ENCODE measurements around the gene ALLC.
A peak's percentile ranks its signal among the peaks of the same experiment; 100 is the strongest.
"Not testable (repeated sequence)": the region's sequence is repeated elsewhere in the genome, so short reads cannot be mapped to it uniquely, and the experiment has no call there.

Gene ALLC

DNA sequence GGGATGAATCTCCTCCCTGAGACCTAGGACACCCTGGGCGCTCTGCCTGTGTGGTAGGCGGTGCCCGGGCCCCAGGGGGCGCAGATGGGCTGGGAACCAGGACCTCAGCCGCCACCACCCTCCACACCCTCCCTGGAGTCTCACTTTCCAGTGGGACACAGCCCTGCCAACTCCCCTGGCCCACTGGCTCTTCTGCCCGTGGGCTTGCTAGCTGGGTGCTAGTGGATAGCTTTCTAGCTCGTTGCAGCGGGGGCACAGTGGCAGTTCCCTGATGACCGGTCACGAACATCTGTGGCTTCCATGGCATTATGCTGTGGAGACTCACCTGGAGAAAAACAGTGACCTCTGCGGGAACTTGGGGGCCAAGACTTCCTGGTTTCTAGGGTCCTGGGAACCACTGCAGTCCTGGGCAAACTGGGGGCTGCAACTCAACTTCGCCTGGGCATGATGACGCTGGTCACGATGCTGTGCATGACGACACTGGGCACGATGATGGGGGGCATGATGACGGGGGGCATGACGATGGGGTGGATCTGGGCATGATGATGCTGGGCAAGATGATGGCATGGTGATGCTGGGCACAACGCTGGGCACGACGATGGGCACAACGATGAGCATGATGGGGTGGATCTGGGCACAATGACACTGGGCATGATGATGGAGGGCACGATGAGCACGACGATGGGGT, 31.0 kb upstream of the ALLC start:
- DNase-seq: no peak

DNA sequence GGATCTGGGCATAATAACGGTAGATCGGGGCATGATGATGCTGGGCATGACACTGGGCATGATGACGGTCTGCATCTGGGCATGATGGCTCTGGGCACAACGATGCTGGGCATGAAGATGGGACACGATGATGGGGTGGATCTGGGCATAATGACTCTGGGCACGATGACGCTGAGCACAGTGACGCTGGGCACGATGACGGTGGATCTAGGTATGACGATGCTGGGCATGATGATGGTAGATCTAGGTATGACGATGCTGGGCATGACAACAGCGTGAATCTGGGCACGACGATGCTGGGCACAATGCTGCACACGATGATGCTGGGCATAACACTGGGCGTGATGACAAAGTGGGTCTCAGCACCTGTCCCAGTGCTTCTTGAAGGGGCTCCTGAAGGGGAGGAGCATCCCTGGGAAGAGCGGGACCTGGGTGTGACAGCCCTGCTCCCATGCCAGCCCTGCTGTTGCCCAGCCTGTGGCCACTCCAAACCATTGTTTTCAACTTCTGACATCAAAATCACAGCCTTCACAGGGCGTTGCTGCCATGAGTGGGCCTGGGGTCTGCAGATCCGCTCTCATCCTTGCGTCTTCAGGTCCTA, 30.4 kb upstream of the ALLC start:
- no peak for DNase-seq

DNA sequence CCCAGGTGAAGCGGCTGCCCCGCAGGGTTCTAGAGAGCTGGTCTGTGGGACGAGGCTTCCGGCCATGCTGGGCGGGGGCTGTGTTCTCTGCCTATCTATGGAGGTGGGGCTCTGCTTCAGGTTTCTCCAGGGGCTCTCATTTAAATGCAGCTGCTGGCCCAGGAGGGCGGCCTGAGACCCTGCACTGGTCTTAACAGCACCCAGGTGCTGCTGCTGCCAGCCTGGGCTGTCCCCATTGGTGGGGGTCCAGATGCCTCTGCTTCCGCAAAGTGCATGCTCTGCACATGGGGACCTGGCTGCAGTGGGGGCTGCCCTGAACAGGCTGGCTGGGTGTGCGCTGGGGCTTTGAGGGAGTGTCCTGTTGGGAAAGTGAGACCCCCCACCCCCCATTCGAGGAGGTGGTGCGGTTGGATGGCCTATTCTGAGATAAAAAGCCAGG, 29.7 kb upstream of the ALLC start:
- DNase-seq: no peak

DNA sequence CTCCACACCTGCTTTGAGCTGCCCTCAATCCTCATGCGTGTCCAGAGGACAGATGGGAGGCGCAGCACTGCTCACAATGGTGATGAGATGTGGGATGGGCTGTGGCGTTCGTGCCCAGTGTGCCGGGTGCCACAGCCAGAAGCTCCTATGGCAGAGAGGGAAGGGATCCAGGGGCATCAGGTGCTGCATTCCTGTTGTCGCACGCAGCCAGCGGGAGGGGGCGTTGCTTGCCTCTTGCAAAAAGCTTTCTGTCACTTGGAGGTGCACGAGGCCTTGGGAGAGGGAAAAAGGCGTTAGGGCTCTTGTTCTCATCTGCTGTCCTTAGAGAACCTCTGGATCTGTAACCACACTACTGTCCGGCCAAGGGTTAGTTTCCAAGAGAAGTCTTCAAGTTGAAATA, 29.2 kb upstream of the ALLC start:
- no peak for DNase-seq

DNA sequence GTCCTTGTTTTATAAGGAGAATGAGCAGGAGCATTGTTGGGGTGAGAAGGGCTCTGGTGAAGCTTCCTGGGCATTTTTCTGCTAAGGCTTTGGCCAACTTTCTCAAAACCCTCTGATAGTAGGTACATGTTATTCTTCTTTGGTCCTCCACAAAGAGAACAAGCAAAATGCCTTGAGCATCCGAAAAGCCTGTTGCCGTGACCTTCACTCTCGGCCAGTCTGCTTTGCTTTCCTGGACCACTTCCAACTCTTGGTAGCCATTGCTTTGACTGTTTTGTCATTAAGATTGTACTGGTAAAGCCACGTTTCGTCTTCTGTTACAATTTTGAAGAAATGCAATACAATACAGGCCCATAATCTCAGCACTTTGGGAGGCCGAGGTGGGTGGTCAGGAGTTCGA, 27.4 kb upstream of the ALLC start:
- DNase-seq: no peak

DNA sequence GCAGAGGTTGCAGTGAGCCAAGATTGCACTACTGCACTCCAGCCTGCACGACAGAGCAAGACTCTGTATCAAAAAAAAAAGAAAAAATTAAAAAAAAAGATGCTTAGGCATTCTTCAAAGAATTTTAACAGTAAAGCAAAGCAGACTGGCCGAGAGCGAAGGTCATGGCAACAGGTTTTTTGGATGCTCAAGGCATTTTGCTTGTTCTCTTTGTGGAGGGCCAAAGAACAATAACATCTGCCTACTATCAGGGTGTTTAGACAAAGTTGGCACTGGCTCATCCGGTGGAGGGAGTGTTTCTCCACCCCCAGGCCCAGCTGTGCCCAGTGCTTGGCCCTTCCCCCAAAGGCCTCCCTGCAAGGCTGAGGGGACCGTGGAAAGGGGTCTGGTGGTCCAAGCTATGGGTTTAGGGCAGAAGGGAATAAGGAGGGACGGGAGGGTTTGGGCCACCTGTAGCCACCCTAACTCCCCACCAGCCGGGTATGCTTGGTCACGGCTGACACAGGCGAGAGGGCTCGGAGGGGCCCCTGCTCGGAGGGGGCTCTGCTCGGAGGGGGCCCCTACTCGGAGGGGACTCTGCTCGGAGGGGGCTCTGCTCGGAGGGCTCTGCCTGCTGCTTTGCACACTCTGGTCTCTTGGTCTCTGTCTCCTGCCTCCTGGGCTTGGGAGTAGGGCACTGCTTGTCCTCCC, 26.7 kb upstream of the ALLC start:
- DNase-seq: no peak

DNA sequence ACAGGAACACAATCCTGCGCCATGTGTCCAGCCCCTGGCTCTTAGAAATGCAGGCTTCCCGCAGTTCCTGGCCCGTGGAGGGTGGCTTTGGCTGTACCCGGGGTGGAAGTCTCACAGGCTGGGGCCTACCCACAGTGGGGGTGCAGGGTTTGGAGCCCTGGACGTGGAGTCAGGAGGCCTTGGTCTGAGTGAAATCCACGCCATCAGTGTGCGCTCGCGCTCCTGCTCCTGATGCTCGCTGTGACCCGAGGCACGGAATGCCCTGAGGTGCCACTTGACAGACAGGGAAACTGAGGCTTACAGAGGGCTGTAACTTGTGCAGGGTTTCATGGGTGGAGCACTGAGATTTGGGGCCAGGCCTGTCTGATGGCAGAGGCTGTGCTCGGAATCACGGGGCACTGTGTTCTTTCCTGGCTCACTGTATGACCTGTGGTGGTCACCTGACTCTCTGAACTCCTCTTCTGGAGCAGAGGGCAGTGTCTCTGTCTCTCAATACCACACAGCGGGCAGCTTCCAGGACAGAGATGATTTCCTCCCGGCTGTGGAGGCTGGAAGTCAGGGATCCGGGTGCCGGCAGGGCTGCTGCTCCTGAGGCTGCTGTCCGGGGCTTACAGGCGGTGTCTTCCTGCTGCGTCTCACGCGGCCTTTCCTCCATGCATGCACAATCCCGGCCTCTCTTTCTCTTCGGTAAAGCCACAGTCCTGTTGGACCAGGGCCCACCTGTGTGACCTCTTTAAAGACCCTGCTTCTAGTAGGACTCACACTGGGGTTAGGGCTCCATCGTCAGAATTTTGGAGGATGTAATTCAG, 25.9 kb upstream of the ALLC start:
- DNase-seq: no peak

DNA sequence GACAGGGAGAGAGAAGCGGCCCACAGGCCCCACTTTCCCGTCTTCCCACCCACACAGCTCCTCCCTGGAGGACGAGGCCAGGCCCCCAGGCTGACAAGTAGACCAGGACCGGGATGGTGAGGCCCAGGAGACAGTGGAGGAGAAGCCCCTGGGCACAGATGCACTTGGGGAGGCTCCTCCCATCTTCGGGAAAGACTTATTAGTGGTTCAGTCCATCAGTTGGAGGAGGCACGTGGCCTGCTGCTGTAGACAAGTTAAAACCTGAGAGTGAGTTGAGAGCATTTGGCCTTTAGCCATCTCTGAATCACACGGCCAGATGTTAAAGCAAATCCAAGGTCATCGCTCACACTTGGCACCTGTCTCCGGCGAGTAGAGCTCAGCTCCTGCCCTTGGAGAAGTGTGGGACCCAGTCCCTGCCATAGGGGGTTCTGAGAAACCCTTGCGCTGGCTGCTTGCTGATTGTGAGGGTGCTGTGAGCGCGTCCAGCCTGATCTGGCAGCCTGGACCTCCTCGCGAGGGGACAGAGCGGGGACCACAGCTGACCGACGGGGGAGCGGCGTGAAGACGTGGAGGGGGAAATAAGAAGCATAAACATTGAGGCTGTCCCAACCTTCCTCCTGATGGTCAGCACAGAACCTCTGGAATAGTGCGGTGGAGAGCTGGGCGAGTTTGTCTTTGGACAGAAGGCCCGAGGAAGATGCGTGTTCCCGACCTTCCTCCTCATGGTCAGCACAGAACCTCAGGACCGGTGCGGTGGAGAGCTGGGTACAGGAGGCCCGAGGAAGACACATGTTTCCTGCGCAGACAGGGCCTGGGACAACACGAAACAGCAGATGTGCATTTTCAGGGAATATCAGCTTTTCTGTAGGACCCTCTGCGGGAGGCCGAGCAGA, 24.7 kb upstream of the ALLC start:
- peak; percentile 35 for DNase-seq

DNA sequence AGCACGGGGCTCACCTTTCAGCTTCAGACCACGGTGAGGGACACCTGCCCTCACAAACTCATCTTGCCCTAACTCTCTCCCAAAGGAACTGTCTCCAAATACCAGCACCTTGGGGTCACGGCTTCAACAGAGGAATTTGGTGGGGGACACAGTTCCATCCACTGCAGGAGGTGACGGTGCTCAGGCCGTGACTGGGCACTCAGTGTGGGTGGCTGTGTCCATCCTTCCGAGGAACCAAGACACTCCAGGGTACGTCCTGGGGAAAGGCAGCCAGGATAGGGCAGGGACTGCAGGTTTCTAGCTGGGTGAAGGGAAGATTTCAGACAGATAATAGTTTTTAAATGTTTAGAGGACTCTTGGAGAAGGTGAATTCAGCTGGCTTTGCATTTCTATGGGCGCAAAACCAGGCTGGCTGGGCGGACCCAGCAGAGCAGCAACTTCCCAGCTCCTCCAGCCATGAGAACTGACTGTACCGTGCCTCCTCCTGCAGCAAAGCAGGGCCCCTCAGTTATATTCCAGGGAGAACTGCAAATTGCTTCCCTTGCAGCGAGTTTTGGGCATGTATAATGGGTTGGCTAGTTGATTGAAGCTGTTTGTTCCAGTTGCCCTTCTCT, 23.9 kb upstream of the ALLC start:
- DNase-seq: no peak

DNA sequence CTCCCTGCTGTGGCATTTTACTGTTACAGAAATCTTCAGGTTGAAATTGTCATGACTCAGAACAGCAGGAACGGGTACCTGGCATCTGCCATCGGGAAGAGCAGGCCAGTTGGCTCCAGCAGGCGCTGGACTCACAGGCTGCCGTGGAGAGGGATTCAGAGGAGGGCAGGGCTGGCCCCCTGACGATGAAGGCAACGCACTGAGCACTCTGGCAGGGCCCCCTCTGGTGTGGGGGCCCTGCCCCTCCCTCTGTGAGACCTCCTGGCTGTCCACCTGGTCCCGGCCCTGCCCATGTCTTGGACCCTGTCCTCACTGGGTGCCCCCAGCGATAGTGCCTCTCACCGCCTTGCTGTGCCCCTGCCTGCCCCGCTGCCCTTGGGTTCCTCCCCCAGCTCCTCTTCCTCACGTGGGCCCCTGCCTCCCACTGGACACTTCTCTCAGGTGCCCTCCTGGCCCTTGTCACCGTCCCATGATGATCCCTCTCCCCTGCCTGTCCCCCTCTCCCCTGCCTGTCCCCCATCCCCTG, 23.3 kb upstream of the ALLC start:
- no peak for DNase-seq

DNA sequence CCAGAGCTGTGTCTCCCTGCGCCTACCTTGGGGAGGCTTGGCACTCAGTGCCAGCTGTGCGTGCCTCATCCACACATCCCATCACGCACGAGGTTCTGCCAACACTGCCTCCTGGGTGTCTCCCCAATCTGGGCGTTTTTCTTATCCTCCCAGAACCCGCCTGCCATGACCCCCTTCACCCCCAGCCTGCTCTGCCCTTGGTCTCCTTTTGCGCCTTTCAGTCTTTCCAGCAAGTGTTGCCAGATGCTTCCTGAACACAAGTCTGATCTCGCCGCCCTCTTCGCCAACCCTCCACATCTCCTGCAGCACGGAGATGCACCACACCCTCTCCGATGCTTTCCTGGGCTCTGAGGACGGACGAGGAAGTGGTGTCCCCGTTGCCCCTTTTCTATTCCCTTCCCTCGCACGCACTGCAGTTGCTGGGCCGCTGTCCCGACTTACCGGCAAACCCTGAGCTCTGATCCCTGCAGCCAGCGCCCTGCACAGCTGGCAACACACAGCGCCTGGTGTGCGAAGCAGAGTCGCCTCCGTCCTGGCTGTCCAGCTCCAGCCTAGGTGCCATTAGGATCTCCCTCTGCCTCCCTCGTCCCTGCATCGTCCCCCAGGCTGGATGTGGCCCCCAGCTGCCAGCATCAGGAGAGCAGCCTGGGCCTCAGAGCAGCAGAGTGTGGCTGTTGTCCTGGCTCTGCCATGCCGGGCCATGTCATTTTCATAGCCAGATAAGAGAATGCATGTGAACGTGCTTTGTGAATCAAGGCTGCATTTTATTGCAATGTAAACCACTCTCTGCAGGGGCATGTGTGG, 22.6 kb upstream of the ALLC start:
- DNase-seq: no peak

DNA sequence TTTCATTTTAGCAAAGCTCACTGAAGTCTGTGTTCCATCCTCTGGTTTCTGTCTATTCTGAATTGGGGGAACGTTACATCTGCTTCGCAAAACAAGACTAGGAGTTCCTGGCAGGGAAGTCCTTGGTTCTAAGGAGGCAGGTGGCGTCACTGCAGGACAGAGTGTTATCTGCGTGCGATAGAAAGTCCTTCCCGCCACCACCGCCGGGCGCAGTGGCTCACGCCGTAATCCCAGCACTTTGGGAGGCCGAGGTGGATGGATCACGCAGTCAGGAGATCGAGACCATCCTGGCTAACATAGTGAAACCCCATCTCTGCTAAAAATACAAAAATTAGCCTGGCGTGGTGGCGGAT, 22.0 kb upstream of the ALLC start:
- not testable (repeated sequence) for DNase-seq

DNA sequence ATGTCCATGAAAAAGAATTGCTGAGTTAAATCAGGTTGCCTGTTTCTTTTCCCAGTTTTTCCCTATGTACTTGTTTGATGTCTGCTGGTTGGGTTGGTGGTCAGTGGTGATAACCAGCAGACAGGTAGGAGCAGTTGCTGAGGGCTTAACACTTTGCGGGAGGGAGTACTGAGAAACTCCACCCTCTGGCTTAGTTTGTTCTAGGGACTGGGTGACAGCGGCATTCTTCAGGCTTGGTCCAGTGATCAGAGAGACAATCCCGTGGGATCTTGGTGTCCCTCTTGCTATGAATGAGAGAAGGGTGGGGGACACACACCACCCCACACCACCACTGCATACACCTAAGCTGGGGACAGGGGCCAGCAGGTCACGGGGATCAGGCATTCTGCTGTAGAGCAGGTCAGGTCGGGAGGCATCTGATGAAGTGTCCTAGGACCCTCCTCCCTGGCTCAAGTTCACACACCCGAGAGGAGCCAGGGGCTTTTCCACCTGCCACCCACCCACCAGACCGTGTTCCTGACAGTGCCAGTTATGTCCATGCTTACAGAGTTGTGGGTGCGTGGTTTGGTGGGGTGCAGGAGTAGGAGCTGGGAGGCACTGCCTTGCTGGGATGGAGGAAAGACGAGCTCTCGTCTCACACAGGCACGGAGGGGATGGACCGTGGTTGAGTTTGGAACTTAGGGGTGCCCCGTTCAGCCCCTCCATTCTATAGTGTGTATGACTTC, 21.3 kb upstream of the ALLC start:
- no peak for DNase-seq

DNA sequence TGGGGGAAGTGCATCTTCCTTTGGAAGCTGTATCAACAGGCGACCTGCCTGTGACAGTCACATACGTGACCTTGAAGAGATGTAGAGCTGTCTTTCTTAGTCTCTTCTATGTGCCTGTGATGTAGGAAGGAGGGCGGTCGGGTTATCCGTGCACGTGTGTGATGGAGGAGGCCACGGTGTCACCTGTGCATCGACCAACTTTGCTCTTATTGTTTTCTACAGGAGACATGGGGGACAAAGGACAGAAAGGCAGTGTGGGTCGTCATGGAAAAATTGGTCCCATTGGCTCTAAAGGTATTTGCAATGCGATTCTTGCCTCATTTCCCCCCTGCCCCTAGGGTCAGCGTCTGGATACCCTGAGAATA, 20.7 kb upstream of the ALLC start:
- DNase-seq: no peak

DNA sequence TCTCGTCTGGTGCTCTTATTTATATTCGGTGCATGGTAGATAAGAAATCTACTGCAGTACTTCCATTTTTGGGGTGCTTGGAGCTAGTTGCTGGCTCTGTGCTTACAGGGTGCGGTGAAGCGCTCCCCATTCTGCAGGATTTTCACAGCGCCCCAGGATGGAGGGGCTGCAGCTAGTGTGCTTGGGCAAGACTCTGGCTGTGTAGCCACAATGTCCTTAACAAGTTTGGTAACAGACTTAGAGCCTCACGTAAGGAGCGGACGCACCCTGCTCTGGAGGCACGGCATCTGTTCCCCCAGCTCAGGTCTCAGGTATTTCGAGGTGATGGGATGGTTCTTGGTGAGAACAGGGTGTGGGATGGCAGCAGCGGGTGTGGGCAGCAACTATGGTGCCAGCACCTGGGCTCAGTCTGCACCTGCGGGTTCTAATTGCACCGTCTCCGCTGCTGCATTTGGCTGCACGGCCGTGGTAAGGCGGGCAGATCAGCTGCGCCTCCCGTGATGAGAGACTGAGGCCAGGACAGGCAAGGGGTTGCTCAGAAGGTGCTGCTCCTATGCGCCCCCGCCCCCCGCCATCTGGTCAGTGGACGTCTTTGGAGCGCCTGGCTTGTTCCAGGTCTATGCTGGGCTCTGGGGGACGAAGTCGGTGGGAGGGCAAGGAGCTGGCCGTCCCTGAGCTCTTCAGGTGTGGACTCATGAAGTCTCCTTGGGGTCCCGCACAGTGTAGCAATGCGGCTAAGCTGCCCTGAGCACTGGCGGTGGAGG, 20.1 kb upstream of the ALLC start:
- DNase-seq: no peak

DNA sequence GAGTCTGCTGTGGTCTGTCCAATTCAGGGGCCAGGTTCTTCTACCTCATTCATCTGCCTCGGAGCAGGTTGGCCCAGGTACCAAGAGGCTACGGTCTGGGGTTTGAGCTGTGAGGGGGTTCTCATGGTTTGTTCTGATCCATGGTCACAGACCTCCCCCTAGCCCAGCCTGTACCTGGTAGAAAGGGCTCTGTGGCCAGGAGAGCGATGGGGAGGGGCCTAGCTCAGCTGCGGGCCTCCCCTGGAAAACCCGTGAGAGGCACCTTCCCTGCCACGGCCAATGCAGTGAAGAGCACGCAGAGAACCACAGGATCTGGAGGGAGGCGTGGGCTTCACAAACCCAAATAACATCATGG, 19.6 kb upstream of the ALLC start:
- DNase-seq: no peak

DNA sequence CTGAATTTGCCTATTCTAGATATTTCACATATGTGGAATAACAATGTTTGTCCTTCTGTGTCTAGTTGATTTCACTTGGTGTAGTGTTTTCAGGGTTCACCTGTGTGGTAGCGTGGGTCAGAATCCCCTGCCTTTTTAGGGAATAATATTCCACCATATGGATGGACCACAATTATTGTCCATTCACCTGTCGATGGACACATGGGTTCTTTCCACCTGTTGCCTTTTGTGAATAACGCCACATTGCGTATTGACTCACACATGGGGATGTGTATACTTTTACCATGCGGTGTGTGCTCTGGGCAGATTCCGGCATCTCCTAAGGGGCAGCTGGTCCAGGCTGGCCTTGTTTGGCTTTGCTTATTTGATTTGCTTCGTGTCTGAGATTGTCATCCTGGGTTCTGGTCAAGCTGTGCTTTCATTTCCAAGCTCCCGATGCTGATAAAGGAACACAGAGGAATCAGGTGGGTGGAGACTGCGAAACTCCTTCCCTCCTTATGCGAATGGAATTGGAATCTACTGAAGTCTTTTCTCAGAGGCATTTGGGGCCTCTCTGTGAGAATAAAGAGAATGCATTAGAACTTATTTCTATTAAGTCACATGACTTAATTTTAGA, 18.9 kb upstream of the ALLC start:
- DNase-seq: no peak

DNA sequence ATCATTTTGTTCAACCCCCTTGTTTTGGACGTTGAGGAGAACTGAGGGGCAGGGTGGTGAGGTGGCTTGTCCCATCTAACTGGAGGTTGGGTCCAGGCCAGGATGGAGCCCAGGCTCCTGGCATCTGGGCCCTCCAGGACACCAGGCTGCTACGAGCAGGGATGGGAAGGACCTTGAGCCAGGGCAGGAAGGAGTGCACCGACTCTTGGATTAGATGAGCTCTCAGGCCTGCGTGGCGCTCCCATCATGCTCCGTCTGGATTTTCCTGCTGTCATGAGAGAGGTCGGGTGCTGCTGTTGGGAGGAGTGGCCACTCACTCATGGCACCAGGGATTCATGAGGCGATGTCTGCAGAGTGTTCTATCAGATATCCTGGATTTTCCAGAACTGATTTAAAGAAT, 18.3 kb upstream of the ALLC start:
- DNase-seq: no peak

DNA sequence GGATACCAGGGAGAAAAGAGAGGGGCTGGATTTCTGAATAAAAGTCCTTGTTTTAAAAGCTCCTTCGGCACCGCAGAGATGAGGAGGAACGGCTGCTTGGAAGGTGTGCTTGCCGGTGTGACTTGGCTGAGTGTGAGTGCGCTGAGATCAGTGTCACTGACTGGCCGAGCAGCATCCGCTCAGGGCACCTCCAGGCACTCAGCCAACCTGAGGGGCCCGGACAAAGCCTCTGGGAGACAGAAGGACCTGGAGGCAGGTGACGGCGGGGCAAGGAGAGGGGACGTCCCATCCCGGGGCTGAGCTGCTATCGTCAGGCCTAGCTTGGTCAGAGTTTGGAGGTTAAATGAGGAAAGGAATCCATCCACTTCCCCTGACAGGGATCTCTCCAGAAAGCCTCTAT, 16.8 kb upstream of the ALLC start:
- no peak for DNase-seq
